ENCODE results near the gene JAM3.

DNA sequence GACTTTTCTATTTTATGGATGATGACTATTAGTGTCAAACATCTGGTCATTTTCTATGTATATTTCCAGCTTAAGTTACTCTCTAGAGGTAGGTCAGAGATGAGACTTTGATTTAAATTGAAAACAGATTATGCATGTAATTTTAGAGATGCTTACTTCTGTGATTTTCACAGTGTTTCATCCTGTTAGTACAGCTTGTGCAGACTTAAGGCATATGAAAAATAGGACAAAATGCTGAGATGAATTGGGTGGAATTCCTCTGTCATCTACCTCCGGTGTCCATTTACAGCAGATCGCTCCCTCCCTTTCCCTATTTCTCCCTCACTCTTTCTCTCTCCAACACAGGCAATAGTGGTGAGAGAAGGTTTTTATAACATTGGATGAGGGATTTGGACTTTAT is 14.1 kb downstream of the JAM3 start:
- TF ChIP-seq EZH2 (IDR thresholded peaks at IDR 0.05), result no peak
- no peak for TF ChIP-seq POLR2AphosphoS5 (IDR thresholded peaks at IDR 0.05; ENCODE audit: borderline replicate concordance, low read depth, low read length)

Measured in SK-N-MC (cell line).